K562 (cell line): ENCODE measurements around the gene GLI3. TPM values are rescaled to one million over a fixed set of nuclear protein-coding genes. Genes with fewer than 3 reads are reported as not detected.

Experiments
- ATAC-seq: fragments of 200-7000 bp; cut with Tn5 transposase; 3 replicates; pipeline ENCODE4 v1.9.1; 2020; ENCODE audit warnings: moderate library complexity
- BruUV-seq: library from RNA; stranded (reverse); fragments of 400-500 nt; replicated peaks from 2 replicates; lab custom pipeline; 2021; lab: Mats Ljungman, UMichigan
- CTCF ChIA-PET: fragments of 300-600 bp; formaldehyde crosslinking; extraction: SDS; loops from one replicate; lab custom pipeline; 2021; ENCODE audit warnings: low intra/inter-chr PET ratio; lab: Yijun Ruan, JAX
- POLR2A ChIA-PET: fragments of 300-600, 350-650 bp; sonication (Branson Sonifier 250); formaldehyde crosslinking; extraction: SDS; loops from one replicate; lab custom pipeline; 2021; ENCODE audit warnings: antibody characterized with exemption, inconsistent platforms; lab: Yijun Ruan, JAX
- DNase-seq, 4 experiments: peaks; one replicate each; pipeline versions ENCODE4 v3.0.0 to v3.0.0-alpha.2; 2011 to 2018; ENCODE audit warnings: low spot score in 3 of 4, mixed read lengths in 3 of 4; ENCODE audit errors: extremely low read depth in 1 of 4
- FAIRE-seq: peaks from 2 replicates; lab custom pipeline; 2011; peaks lifted over from hg19 to GRCh38; lab: Jason Lieb, UNC
- H2AFZ ChIP-seq: 2 replicates; pipeline ENCODE4 v1.6.0; 2011; ENCODE audit warnings: low read depth, low read length, control low read depth, inconsistent platforms
- H3K27ac ChIP-seq: fragments of 200-600 bp; 3 replicates; pipeline ENCODE4 v1.8.0; 2011; ENCODE audit warnings: low read depth, mild to moderate bottlenecking, control low read depth, inconsistent platforms, low read length, moderate library complexity, mixed read lengths; ENCODE audit errors: extremely low read depth
- H3K27me3 ChIP-seq, 2 experiments: fragments of 300-600 bp in 1 of 2; 2 replicates in 1 of 2; 3 replicates in 1 of 2; pipeline versions ENCODE4 v1.6.0 to v1.8.0; 2011; ENCODE audit warnings: inconsistent platforms in 2 of 2, low read length in 2 of 2, mild to moderate bottlenecking in 1 of 2, mixed read lengths in 1 of 2, moderate library complexity in 1 of 2; ENCODE audit not compliant: control insufficient read depth in 2 of 2, insufficient read depth in 2 of 2
- H3K36me3 ChIP-seq: fragments of 300-600 bp; 3 replicates; pipeline ENCODE4 v1.8.0; 2011; ENCODE audit warnings: mild to moderate bottlenecking, low read length, inconsistent platforms; ENCODE audit not compliant: control insufficient read depth, insufficient read depth
- H3K4me1 ChIP-seq, 2 experiments: fragments of 200-600 bp in 1 of 2; replicated peaks in 1 of 2; 2 replicates in 1 of 2; 3 replicates in 1 of 2; pipeline versions ENCODE4 v1.5.1 to v1.8.0; 2011; ENCODE audit warnings: inconsistent platforms in 2 of 2, low read length in 2 of 2, mild to moderate bottlenecking in 1 of 2, mixed read lengths in 1 of 2, moderate library complexity in 1 of 2; ENCODE audit not compliant: control insufficient read depth in 2 of 2, insufficient read depth in 2 of 2
- H3K4me2 ChIP-seq: 2 replicates; pipeline ENCODE4 v1.6.1; 2011; ENCODE audit warnings: low read length, control low read depth, inconsistent platforms, mixed read lengths; ENCODE audit not compliant: insufficient read depth
- H3K4me3 ChIP-seq: fragments of 200-600 bp; sonication (generic), shearing (Covaris generic); 2 replicates; pipeline ENCODE4 v1.5.1; 2016; ENCODE audit warnings: control low read depth, inconsistent platforms
- H3K79me2 ChIP-seq: fragments of 200-600 bp; 3 replicates; pipeline ENCODE4 v1.8.0; 2011; ENCODE audit warnings: low read length, inconsistent platforms; ENCODE audit not compliant: control insufficient read depth, insufficient read depth
- H3K9ac ChIP-seq, 2 experiments: 2 replicates each; pipeline versions ENCODE4 v1.6.0 to v1.6.1; 2011; ENCODE audit warnings: low read depth in 2 of 2, low read length in 2 of 2, control low read depth in 1 of 2, inconsistent platforms in 1 of 2, mild to moderate bottlenecking in 1 of 2, mixed read lengths in 1 of 2; ENCODE audit not compliant: insufficient read depth in 1 of 2
- H3K9me1 ChIP-seq: one replicate; pipeline ENCODE4 v1.6.0; 2011; ENCODE audit warnings: inconsistent platforms, mild to moderate bottlenecking, low read length, moderate library complexity; ENCODE audit not compliant: control insufficient read depth, insufficient read depth
- H3K9me3 ChIP-seq: replicated peaks from 2 replicates; pipeline ENCODE4 v1.5.1; 2011; ENCODE audit warnings: low read depth, low read length, inconsistent platforms; ENCODE audit not compliant: control insufficient read depth, insufficient read depth
- H4K20me1 ChIP-seq: replicated peaks from 2 replicates; pipeline ENCODE4 v1.6.1; 2011; ENCODE audit warnings: low read length, inconsistent platforms, mixed read lengths; ENCODE audit not compliant: control insufficient read depth, insufficient read depth
- AFF4 ChIP-seq: sonication (generic); formaldehyde crosslinking; IDR thresholded peaks from 2 replicates; pipeline ENCODE4 v1.8.0; 2023; ENCODE audit warnings: mild to moderate bottlenecking, missing genetic modification reagents
- ATF6 ChIP-seq: sonication (generic); formaldehyde crosslinking; IDR thresholded peaks from 2 replicates; pipeline ENCODE4 v1.4.0; 2020; ENCODE audit warnings: mild to moderate bottlenecking, missing genetic modification reagents
- CBFA2T2 ChIP-seq: fragments of 450-650 bp; conservative IDR thresholded peaks from 2 replicates; pipeline ENCODE4 v1.6.1; 2017; ENCODE audit warnings: mild to moderate bottlenecking
- CBFB ChIP-seq: sonication (generic); formaldehyde crosslinking; IDR thresholded peaks from 2 replicates; pipeline ENCODE4 v1.4.0; 2020; ENCODE audit warnings: mild to moderate bottlenecking, missing genetic modification reagents
- GABPA ChIP-seq: fragments of 200-800 bp; sonication (Bioruptor generic); conservative IDR thresholded peaks from 2 replicates; pipeline ENCODE4 v1.6.1; 2016; ENCODE audit warnings: low read depth, missing genetic modification characterization, missing compliant biosample characterization
- GTF2E2 ChIP-seq: fragments of 200-800 bp; sonication (Bioruptor generic); IDR thresholded peaks from 2 replicates; pipeline ENCODE4 v1.6.1; 2016; ENCODE audit warnings: missing genetic modification characterization, missing compliant biosample characterization
- MAFK ChIP-seq: IDR thresholded peaks from 2 replicates; pipeline ENCODE4 v1.6.1; 2011; ENCODE audit warnings: low read length, improper control_type of control experiment
- POU5F1 ChIP-seq: fragments of 150-350 bp; IDR thresholded peaks from 2 replicates; pipeline ENCODE4 v1.6.1; 2014; ENCODE audit warnings: borderline replicate concordance, low read length, low read depth, mild to moderate bottlenecking; ENCODE audit not compliant: partially characterized antibody
- STAT5B ChIP-seq: fragments of 250-450 bp; sonication (Bioruptor Pico); IDR thresholded peaks from 2 replicates; pipeline ENCODE4 v1.8.0; 2021; ENCODE audit warnings: mild to moderate bottlenecking, inconsistent platforms
- ZMIZ1 ChIP-seq, 2 experiments: fragments of 150-350 bp in 1 of 2; IDR thresholded peaks; 2 replicates each; pipeline ENCODE4 v1.6.1; 2012 to 2016; ENCODE audit warnings: low read depth in 2 of 2, low read length in 2 of 2, mild to moderate bottlenecking in 1 of 2, moderate library complexity in 1 of 2
- ZNF140 ChIP-seq: fragments of 250-450 bp; sonication (Bioruptor Pico); IDR thresholded peaks from 2 replicates; pipeline ENCODE4 v1.8.0; 2021; ENCODE audit warnings: moderate library complexity, mild to moderate bottlenecking, inconsistent platforms
- ZNF3 ChIP-seq: fragments of 250-450 bp; sonication (Bioruptor Pico); IDR thresholded peaks from 2 replicates; pipeline ENCODE4 v1.5.0; 2021; ENCODE audit warnings: mild to moderate bottlenecking, moderate library complexity
- ZNF695 ChIP-seq: fragments of 450-650 bp; formaldehyde crosslinking; IDR thresholded peaks from 2 replicates; pipeline ENCODE4 v1.4.0; 2020; ENCODE audit warnings: mild to moderate bottlenecking, moderate library complexity
- in situ Hi-C: fragments of 300-500 bp; cut with MboI; formaldehyde crosslinking; loops from 4 replicates; pipeline ENCODE4 v1.15.0; 2018; ENCODE audit warnings: inconsistent platforms, mixed read lengths
- intact Hi-C: fragments of 100-400 bp; cut with micrococcal nuclease; formaldehyde crosslinking; loops from 2 replicates; pipeline ENCODE4 v1.14.2; 2022
- polyA plus RNA-seq, 8 experiments: library from polyadenylated mRNA; depleted of rRNA in 4 of 8; stranded (reverse) in 5 of 8; unstranded in 3 of 8; fragments of >200 nt; fragmentation: Nextera tagmentation in 2 of 8; fragmentation: Illumina TruSeq in 1 of 8; extraction: Ambion mirVana in 2 of 8; extraction: Trizol in 1 of 8; gene quantifications; 2 replicates each; pipeline versions ENCODE4 v1.2.1 to v1.2.3, GENCODE V29; 2011 to 2014; ENCODE audit warnings: inconsistent platforms in 1 of 8, missing spikeins in 1 of 8
- total RNA-seq, 7 experiments: library from RNA; depleted of rRNA in 6 of 7; stranded (reverse); fragments of >200 nt in 6 of 7; fragmentation: Illumina TruSeq in 2 of 7; extraction: Trizol in 2 of 7; gene quantifications; 2 replicates each; pipeline versions ENCODE4 v1.2.1 to v1.2.3, GENCODE V29; 2011 to 2021; ENCODE audit warnings: low replicate concordance in 1 of 7

The GLI3 gene
- total and polyA plus RNA-seq, 9 of the 15 experiments (the other 6 are each of a cell fraction or from before 2014, with no cell fraction given): 0.01 to 0.18 (median 0.07) TPM; not detected in 6

GRCh38 chr7:42076870-42077269, 160.1 kb downstream of the GLI3 start (continued):
- TF ChIP-seq ATF6 (CRISPR knock-in tag) (no peak), ZNF3 (CRISPR knock-in tag) (no peak), ZNF695 (no peak)

- Histone ChIP-seq H3K27ac (no peak overlapping the region), H3K79me2 (no peaks in the 10 kb centered on the region), H2AFZ (no peak overlapping the region), H3K27me3 (peaks cover 0 to 10% of the 10 kb centered on the region in 2 experiments; a peak in 2 of 5 replicates), H3K36me3 (no peaks in the 10 kb centered on the region), H3K9me3 (no peaks in the 10 kb centered on the region), H4K20me1 (no peaks in the 10 kb centered on the region), H3K9ac (no peak overlapping the region), H3K4me2 (no peak overlapping the region), H3K4me1 (no peaks in the 10 kb centered on the region), H3K9me1 (no peaks in the 10 kb centered on the region), H3K4me3 (no peak overlapping the region)
- DNase-seq (no peak), ATAC-seq (no peak), FAIRE-seq (no peak)
- in situ Hi-C loops (no loop called here), intact Hi-C loops (no loop called here)
- POLR2A ChIA-PET: no interaction called here
- CTCF ChIA-PET: no interaction called here
- BruUV-seq: no TSS peak
- TF ChIP-seq STAT5B (CRISPR knock-in tag): no peak
- TF ChIP-seq GTF2E2 (tag): no peak
- no peak for TF ChIP-seq POU5F1
- no peak for TF ChIP-seq AFF4 (CRISPR knock-in tag)
- no peak for TF ChIP-seq CBFA2T2
- TF ChIP-seq ZMIZ1 (IDR thresholded peaks at IDR 0.05; ENCODE audit: low read depth in 2 of 2, low read length in 2 of 2): no peak
- TF ChIP-seq CBFB (CRISPR knock-in tag): no peak
- TF ChIP-seq ZNF140: no peak
- TF ChIP-seq GABPA: no peak
- no peak for TF ChIP-seq MAFK
Measured at GRCh38 chr7:42075418-42075817, 161.6 kb downstream of the GLI3 start.
